Measurements from ENCODE around the gene MPPED1. TPM values are rescaled to one million over a fixed set of nuclear protein-coding genes. Genes with fewer than 3 reads are reported as not detected.

The MPPED1 gene
- total and polyA plus RNA-seq, 2 donors (not counting 3 experiments of a cell fraction or from before 2014, with no cell fraction given): not detected

DNA sequence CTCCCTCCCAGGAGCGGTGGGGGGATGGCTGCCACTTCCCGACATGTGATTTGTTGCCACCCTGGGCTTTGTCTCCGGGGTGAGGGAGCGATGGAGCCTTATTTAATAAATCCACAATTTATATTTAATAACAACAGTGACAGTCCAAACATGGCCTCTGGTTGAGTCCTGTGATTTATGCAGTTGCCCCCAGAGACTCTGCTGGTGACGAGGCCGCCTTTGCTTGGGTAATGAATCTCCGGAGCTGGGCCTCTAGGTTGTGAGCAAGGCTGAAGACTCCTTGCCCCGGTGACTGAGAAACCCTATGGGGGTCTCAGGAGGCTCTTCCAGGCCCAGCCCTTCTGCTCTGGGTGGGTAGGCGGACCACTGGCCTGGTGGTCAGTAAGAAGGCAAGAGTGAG, 16.7 kb downstream of the MPPED1 start:
- Histone ChIP-seq H3K27ac (ENCODE audit: insufficient read depth, low read depth, low read length) (no peak overlapping the region), H3K9ac (replicated peaks; ENCODE audit: extremely low read depth, insufficient read depth, low read length) (no peak overlapping the region), H3K9me3 (replicated peaks; ENCODE audit: control insufficient read depth, insufficient read depth, low read length) (no peaks in the 10 kb centered on the region), H3K36me3 (ENCODE audit: control insufficient read depth in 2 of 2, extremely low read depth in 1 of 2, insufficient read depth in 2 of 2, low read length in 2 of 2) (no peaks in the 10 kb centered on the region), H3K4me2 (ENCODE audit: insufficient read depth, low read length) (no peak overlapping the region), H3K4me3 (replicated peaks in 1 of 3; ENCODE audit: insufficient read depth in 1 of 3, low read depth in 1 of 3, low read length in 3 of 3) (no peak overlapping the region), H3K79me2 (ENCODE audit: control insufficient read depth, insufficient read depth, low read length) (no peaks in the 10 kb centered on the region), H2AFZ (ENCODE audit: low read depth, low read length) (no peak overlapping the region), H3K9me1 (replicated peaks; ENCODE audit: control insufficient read depth, extremely low read depth, insufficient read depth, low read length) (no peaks in the 10 kb centered on the region), H4K20me1 (replicated peaks; ENCODE audit: control insufficient read depth, extremely low read depth, insufficient read depth, low read length) (no peaks in the 10 kb centered on the region), H3K4me1 (ENCODE audit: control insufficient read depth, extremely low read depth, insufficient read depth, low read length) (no peaks in the 10 kb centered on the region), H3K27me3 (ENCODE audit: control insufficient read depth in 2 of 2, insufficient read depth in 2 of 2, low read length in 2 of 2) (peaks cover 0 to 2% of the 10 kb centered on the region in 2 experiments)
- no peak for DNase-seq (ENCODE audit: low read depth, low spot score)
- BruUV-seq (replicated peaks): no TSS peak
- POLR2A ChIA-PET: no interaction called here
- no peak for FAIRE-seq
- TF ChIP-seq, protein P1, sequence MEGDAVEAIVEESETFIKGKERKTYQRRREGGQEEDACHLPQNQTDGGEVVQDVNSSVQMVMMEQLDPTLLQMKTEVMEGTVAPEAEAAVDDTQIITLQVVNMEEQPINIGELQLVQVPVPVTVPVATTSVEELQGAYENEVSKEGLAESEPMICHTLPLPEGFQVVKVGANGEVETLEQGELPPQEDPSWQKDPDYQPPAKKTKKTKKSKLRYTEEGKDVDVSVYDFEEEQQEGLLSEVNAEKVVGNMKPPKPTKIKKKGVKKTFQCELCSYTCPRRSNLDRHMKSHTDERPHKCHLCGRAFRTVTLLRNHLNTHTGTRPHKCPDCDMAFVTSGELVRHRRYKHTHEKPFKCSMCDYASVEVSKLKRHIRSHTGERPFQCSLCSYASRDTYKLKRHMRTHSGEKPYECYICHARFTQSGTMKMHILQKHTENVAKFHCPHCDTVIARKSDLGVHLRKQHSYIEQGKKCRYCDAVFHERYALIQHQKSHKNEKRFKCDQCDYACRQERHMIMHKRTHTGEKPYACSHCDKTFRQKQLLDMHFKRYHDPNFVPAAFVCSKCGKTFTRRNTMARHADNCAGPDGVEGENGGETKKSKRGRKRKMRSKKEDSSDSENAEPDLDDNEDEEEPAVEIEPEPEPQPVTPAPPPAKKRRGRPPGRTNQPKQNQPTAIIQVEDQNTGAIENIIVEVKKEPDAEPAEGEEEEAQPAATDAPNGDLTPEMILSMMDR (IDR thresholded peaks at IDR 0.05; ENCODE audit: extremely low read depth in 1 of 2, insufficient read depth in 1 of 2, low read depth in 1 of 2, low read length in 2 of 2): no peak
- TF ChIP-seq EZH2 (IDR thresholded peaks at IDR 0.05; ENCODE audit: borderline replicate concordance, low read depth, low read length, severe bottlenecking) (no peak), GATA2 (IDR thresholded peaks at IDR 0.05; ENCODE audit: insufficient read depth, insufficient read length, low read depth, low read length) (no peak), JUN (IDR thresholded peaks at IDR 0.05; ENCODE audit: borderline replicate concordance, insufficient read depth, insufficient read length, low read depth) (no peak), POLR2AphosphoS5 (IDR thresholded peaks at IDR 0.05; ENCODE audit: insufficient read depth, low read depth, low read length) (no peak), FOS (IDR thresholded peaks at IDR 0.05; ENCODE audit: borderline replicate concordance, insufficient read depth, low read length) (no peak), POLR2A (IDR thresholded peaks at IDR 0.05; ENCODE audit: low read depth, low read length) (no peak), MYC (IDR thresholded peaks at IDR 0.05; ENCODE audit: low read depth, low read length) (no peak)
- TF ChIP-seq, protein P2, sequence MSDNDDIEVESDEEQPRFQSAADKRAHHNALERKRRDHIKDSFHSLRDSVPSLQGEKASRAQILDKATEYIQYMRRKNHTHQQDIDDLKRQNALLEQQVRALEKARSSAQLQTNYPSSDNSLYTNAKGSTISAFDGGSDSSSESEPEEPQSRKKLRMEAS (IDR thresholded peaks at IDR 0.05; ENCODE audit: insufficient read depth, insufficient read length): no peak
- dilution Hi-C loops (cut with MboI; ENCODE audit: extremely low pct_ligation_motif_present, low sequenced_read_pairs): no loop called here
- intact Hi-C loops (cut with micrococcal nuclease): no loop called here
- CTCF ChIA-PET: no interaction called here
